Measurements from ENCODE around the gene STK17B.

GRCh38 chr2:196200557-196200956, 29.2 kb upstream of the STK17B start:
- TF ChIP-seq CTCF (IDR thresholded peaks at IDR 0.05) (no peak), POLR2A (IDR thresholded peaks at IDR 0.05) (no peak)
